Cerebellar cortex (tissue), 1 donor: ENCODE data around the gene AP2B1.

Source experiments
- DNase-seq: peaks from one replicate; pipeline ENCODE4 v3.0.0-alpha.2; 2015; ENCODE audit warnings: low spot score

Gene AP2B1

DNA sequence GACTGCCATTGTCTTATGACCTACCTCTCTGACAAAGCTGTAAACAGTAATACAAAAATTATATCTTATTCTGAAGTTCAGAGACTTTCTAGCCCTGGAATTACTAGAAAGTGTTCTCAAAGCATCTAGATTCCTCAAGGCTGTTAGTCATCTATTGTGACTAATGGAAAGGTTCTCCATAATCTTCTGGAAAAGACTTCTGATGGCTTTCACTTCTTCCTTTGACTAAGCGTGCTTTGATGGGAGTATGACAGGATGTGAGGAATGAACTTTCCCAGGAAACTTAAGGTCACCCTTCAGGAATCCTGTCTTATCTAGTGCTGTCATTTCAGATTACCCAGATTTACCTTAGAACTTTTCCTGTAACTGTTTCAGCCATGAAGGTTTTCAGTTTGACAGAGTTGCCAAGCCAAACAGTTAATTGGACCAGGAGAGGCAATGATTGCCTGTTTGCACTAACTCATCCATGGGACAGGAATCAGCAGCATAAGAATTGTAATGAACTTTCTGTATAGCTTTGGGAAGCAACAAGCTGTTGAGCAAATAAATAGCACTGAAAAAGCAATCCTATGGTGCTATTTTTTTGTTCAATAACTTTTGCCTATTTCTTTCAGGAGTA lies 43.5 kb downstream of the AP2B1 start:
- no peak for DNase-seq

GRCh38 chr17:35641032-35641431 lies 53.9 kb downstream of the AP2B1 start:
- no peak for DNase-seq

- DNase-seq: no peak
These were observed 58.8 kb downstream of the AP2B1 start for GRCh38 chr17:35645923-35646322.

GRCh38 chr17:35651467-35651866 lies 64.3 kb downstream of the AP2B1 start:
- DNase-seq: no peak

DNA sequence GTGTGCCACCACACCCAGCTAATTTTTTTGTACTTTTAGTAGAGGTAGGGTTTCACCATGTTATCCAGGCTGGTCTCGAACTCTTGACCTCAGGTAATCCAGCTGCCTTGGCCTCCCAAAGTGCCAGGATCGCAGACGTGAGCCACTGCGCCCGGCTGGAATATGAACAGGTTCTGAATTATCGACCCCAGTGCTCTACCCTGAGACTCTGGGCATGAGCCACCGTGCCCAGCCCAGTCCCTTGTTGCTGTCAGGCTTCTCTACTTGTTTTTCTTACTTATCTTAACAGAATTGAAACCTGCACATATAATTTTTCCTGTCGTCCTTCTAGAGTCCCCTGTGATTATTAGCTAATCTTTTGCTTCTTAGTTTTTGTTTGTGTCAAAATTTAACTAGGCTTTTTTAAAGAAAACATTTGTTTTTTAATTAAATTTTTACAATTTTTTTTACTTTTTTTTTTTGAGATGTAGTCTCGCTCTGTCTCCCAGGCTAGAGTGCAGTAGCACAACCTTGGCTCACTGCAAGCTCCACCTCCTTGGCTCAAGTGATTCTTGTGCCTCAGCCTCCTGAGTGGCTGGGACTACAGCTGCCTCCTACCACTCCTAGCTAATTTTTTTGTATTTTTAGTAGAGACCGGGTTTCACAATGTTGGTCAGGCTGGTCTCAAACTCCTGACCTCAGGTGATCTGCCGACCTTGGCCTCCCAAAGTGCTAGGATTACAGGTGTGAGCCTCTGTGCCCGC lies 66.7 kb downstream of the AP2B1 start:
- DNase-seq: no peak

DNA sequence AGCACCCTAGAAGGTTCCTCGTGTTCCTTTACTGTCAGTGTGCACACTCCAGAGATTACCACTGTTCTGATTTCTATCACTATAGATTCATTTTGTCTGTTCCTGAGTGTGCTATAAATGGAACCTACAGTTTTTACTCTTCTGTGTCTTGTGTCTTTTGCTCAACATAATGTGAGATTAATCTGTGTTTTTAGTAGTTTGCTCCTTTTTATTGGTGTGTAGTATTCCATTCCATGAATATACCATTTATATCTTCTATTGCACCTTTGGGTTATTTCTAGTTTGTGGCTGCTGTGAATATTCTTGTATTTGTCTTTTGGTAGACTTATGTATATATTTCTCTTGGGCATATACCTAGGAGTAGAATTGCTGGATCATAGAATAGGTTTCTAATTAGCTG lies 68.2 kb downstream of the AP2B1 start:
- DNase-seq: no peak

GRCh38 chr17:35660902-35661301 lies 73.8 kb downstream of the AP2B1 start:
- DNase-seq: peak; percentile 13

DNA sequence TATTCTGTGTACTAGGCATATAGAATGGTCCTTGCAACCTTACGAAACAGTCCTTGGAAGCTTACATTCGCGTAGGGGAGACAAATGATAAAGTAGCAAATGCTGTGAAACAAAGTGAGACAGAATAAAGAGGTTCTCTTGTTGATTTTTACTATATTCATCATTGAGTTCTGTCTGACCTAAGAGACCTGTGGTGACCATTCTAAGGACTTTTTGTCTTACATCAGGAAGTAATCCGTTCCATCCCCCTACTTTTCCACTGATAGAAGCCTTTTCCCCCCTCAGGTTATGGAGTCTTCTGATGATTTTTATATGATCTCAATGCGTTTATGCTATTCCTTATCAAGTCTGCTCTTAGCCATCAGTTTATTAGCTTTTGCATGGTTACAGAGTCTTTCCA lies 77.6 kb downstream of the AP2B1 start:
- DNase-seq: no peak

- no peak for DNase-seq
These were observed 78.5 kb downstream of the AP2B1 start for GRCh38 chr17:35665662-35666061.

GRCh38 chr17:35666070-35666469 lies 78.9 kb downstream of the AP2B1 start:
- no peak for DNase-seq

DNA sequence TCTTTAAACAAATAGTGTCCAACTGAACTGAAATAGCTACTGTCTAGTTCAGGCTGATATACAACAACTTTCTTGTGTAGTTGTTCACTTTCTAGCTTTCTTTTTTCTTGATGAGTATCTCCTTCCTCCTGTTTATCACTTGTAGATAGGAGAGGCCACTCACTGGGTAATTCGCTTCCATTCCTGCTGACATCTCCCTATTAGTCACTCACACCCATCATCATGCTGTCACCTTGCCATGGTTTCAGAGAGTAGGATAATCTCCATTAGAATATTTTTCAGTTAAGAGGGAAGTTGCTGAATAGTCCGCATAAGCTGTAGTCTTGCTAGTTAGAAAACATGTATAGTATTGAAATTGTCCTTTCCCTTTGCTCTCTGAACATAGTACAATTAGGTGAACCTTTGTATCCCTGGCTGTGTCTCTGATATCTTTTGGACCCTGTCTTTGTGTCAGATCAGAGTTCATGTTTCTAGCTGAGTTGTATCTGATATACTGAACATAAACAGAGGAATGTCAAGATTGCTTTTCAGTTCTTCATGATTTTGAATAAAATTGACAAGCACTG lies 79.9 kb downstream of the AP2B1 start:
- no peak for DNase-seq

DNA sequence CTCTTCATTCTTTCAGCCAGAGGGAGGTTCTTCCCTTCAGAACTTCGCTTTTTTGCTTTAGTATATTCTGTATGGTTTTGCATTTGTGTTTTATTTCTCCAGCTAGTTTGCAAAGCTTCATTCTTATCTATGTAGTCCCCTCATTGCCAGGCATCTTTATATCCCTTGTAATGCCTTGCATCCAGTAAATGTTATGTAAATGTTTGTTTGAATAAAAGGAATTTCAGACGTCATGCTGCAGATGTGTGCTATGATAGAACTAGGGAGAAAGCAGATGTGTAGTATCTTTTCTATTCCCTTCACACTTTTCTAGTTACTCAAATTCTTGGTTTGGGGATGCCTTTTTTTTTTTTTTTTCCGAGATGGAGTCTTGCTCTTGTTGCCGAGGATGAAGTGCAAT lies 81.7 kb downstream of the AP2B1 start:
- no peak for DNase-seq

DNA sequence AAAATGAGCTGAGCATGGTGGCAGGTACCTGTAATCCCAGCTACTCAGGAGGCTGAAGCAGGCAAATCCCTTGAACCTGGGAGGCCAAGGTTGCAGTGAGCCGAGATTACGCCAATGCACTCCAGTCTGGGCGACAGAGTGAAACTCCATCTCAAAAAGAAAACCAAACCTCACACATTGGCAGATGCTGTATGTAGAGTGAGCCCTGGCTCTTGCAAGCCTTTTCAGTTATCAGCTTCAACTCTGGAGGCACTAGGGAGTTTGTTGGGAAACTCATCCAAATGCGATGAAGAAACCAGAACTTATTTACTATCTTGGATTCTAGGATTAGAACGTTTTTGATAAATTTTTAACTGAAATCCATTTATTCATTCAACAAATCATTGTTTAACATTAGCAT lies 87.4 kb downstream of the AP2B1 start:
- no peak for DNase-seq

DNA sequence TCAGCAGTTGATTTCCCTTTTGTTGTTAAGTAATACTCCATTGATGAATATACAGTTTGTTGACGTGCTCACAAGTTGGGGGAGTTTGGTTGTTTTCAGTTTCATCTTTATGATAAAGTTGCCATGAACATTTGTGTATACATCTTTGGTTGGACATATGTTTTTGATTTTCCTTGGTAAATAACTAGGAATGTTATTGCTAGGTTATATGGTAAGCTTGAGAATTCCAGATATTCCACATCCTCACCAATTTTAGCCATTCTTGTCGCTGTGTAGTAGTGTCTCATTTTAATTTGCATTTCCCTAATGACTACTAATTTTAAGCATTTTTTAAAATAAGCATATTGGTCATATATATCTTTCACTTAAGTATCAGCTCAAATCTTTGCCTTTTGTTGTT lies 89.3 kb downstream of the AP2B1 start:
- DNase-seq: no peak

DNA sequence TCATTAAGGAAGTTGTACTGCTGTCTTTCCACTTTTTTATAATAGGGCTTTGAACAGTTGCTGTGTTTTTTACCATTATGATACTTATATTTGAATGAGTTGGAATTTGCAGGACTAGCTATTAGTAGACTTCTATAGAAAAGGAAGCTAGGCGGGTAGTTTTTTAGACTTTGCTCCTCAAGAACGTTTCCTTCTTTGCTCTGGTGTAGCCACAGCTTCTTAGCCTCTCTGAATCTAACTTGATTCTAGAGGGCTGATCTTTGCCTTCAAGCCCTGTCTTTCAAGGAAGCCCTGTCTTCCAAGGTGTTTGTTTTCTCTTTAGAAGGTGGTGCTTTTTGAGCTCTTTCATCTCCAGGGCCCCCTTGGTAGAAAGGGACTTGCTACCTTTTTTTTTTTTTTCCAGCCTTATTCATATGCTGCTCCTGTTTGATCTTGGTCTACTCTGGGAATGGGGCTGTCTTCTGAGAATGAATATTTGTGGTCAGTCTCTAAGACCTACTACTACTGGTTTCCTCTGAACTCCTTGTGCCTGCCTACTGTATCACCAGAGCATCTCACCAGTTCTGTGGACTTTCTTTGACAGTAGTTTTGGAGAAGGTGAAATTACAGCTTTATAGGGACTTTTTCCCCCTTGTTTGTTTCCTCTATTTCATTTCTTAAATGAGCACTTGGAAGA lies 92.0 kb downstream of the AP2B1 start:
- no peak for DNase-seq

DNA sequence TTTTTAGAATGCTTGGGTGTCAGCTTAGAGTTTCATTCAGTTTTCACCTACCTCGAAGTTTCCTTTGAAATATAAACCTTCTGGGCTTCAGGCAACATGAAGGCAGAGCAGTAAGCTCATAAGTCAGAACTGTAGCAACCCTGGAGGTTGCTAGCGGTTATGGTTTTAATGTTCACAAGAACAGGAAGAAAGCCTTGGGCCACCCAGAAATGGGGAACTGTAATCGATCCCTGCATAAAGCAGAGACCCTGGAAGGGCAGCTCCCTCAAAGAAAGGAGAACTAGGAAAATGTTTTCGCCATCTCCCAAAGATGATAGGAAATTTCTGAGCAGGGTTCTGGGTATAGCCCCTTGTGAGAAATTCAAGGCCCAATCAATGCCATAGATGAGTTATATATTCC lies 96.5 kb downstream of the AP2B1 start:
- no peak for DNase-seq

DNA sequence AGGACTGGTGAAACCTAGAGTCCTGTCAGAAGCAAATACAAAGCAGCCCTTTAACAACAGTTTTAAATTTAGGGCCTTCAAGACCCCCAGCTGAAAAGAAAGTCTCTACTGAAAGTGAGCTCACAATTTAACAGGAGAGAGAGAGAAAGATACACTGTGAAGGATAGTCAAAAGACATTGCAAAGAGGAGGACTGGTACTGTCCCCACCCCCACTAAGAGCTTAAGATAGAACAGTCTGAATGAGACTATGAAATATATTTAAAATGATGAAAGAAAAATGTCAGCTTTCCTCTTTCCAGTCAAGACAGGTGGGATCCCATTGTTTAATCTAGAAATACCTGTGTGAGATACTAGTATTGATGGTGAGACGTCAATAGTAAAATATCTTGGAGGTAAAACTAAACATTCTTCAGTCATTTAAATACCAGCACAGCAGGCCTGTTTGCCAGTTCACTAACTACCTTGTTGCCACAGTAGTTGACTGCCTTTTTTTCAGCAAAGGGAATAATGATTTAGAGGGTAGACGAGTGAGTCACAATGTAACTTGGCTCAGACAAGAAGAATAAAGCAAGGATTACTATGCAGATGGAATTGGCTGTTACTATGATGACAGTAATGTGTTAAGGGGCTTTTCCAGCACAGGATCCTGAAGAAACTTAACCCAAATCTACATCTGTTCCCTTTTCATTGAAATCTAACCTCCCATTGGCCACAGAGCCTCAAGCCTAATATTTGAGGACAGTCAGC lies 97.1 kb downstream of the AP2B1 start:
- no peak for DNase-seq

DNA sequence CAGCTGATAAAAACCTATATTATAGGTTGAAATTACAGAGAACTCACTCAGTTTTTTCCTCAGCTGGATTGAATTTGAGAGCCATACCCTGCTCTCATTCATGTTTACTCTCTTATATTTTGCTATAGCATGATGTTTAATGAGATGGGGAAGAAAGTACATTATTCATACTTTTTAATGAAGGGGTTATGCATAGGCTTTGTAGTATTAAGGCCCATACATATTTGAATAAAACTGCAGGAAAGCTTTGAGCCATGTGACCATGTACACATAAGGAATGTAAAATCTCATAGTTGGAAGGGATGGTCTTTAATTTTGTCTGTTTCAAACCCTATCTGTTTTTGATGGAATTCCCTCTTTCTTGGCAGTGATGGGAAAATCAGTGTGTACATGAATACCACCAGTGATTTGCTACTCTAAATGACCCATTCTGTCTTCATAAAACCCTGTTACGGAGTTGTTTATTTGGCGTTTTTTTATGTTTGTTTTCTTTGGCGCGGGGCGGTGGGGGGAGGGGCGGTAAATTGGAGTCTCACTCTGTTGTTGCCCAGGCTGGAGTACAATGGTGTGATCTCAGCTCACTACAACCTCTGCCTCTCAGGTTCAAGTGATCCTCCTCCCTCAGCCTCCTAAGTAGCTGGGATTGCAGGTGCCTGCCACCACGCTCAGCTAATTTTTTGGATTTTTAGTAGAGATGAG lies 105.5 kb downstream of the AP2B1 start:
- no peak for DNase-seq

GRCh38 chr17:35693662-35694061 lies 106.5 kb downstream of the AP2B1 start:
- DNase-seq: no peak

GRCh38 chr17:35694906-35695305 lies 107.8 kb downstream of the AP2B1 start:
- no peak for DNase-seq

DNA sequence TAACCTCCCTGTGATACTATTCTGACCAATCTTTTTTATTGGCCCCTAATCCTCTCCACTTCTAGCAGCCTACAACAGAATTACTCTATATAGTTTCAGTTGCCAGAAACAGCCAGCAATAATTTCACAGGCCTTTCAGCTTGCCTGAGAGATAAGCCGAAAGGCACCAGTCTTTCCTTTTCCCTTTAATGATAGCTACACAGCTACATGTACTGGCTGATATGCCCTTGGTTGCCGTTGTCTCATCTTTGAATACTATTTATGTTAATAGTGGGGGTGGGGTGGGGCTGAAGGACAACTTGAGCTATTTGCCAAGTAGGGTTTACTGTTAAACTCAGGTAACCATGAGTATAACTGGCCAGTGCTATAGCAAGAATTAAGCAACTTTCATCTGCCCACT lies 108.5 kb downstream of the AP2B1 start:
- DNase-seq: no peak

GRCh38 chr17:35698800-35699199 lies 111.7 kb downstream of the AP2B1 start:
- no peak for DNase-seq
